Measurements from ENCODE around the gene PIP5K1B.

The PIP5K1B gene

DNA sequence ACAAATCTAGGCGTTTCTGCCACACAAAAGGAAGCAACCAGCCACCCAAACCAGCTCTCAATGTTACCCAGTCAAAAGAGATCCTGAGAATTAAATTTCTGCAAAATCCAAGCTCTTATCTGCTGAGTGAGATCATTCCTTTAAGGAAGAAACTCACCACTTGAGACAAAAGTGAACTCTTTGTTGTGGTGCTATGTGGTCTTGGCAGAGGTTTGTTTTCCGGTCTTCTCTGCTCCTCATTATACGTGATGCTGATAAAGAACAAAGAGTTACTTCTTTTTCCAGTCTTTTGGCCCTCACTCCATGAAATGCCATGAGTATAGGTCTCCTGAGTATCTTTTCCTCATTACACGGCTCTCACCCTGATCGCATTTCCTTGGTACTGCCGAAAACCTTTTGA, 226.8 kb downstream of the PIP5K1B start:
- DNase-seq = no peak

DNA sequence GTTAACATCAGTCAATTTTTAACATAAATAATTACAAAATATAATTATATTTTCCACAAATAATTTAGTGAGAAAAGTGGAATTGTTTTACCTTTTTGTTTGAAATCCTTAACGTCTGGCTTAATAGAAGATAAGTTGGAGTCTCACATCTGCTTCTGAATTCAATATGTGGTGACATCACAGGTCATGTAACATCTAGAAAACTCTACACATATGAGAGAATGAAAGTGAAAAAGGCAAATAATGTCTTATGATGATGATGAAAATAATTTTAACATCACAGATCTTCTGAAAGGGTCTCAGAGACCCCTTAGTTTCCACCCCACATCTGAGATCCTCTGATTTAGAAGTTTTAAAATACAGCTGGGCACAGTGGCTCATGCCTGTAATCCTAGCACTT, 227.4 kb downstream of the PIP5K1B start:
- DNase-seq = no peak

DNA sequence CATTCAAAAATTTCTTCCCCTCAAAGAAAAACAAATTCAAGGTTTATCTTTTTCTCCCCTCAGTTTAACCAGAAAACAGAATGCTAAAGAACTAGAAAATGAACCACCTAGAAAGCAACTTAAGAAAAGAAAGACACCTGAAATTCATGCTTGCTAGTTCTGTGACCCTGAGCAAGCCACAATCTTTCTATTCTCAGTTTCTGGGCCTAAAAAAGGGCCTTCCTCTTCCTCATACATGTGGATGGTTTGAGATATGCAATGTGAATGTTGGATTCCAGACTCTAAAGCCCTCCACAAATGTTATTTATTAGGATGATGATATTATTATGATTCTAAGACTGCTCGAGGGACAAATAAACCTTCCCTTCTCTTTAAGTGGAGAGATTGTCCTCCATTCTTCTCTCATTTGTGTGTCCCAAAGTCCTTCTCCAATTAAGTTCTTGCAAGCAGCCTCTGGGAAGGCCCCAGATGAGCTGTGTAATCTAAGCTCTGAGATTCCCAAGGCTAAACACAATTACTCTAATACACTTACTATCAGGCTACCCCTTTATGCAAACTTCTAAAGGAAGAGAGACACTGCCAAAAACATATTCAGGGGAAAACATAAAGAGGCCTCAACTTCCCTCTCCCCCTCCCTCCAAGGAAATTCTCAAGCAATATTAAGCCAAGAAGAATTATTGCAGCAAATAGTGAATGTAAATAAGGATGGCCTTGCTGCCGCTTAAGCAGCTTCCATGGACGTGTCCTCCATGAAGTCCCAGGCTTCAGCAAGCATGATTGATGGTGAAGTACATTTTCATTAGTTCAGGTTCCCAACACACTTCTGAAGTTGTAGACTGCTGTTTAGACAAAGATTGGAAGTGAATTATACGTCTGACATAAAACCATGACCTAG, 228.6 kb downstream of the PIP5K1B start:
- DNase-seq = no peak

DNA sequence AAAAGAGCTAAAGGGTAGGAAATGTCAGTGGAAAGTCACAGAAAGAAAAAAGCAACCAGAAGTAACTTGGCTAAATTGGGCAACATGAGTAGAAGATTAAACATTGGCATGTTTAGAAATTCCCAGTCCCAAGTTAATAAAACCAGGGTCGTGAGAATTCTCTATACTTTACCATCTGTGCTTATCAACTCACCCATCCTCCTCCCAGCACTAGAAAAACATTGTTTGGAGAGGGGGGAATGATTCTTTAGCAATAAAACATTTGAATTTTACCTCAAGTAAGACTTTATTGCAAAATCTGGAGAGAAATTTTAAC, 229.2 kb downstream of the PIP5K1B start:
- no peak for DNase-seq

DNA sequence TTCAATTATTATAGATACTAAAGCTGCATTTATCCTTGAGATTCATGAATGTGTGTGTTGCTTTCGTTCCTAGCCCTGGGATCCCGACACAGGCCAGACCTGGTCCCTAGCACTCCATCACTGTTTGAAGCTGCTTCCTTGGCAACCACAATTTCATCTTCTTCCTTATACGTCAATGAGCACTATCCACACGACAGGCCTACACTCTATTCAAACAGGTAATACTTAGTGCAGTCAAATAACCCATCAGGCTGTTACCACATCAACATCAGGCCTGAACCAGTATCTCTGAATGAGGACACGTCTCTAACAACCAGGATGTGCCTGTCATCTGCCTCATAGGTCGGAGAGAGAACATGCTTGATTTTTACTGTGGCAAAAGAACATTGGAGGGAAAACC, 235.5 kb downstream of the PIP5K1B start:
- DNase-seq = no peak

DNA sequence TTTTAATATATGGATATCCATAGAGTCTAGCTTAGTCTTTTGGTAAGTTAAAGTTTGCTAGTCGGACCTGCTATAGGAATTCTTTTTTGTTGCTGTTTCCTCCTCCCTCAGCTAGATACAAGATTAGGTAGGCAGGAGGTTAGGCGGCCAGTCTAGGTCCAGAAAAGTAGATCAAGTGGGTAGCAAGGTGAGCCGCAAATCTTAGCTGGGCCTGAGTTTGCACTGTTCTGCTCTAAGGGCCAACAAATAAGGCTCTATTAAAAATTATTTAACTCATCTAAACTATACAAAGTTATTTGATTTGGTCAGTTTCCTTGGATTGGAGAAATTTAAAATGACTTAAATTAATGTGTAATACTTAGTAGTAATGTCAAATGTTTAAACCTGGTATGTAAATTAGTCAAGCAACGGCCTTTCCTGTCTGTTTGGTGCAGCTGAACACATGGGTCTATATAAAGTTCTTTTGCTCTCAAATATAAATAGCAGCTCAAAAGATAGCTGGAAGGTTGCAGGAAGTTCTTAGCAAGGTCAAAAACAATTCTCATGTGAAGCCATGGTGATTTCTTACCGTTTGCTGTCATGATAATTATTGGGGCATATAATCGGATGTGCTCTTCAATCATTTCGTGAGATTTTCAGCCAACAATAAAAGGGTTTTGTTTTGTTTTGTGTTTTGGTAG, 236.9 kb downstream of the PIP5K1B start:
- no peak for DNase-seq

DNA sequence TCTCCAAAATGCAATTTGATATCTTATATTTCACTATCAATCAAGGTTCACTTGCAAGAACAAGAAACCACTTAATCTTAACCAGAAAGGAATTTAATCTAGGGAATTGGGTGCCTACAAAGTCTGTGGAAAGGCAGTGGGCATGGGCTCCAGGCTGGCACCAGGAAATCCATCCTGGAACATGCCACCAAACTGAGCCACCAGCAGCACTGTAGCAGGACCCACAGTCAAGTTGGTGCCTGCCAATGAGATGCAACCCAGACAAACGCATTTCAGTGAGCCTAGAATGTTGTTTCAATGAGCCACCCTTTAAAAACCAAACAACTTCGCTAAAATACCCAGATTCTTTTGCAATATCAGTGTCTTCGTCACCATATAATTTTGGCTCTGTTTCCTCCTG, 237.8 kb downstream of the PIP5K1B start:
- DNase-seq = no peak

DNA sequence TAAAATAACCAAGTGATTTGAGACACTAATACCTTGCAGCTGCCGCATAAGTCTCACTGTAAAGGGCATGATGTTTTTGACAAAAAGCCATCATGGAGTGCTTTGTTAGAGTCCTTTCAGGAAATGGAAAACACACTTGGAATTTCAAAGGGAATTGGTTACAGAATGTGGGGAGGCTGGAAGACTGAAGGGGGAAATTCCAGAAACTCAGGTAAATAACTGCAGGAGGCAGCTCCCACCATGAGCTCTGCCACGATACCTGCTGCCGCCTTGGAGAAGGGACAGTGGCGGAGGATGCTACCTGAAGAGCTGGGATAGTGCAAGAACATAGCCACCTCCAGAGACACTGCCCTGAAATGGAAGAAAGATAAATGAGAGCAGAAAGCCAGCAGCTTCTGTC, 242.0 kb downstream of the PIP5K1B start:
- DNase-seq = no peak

DNA sequence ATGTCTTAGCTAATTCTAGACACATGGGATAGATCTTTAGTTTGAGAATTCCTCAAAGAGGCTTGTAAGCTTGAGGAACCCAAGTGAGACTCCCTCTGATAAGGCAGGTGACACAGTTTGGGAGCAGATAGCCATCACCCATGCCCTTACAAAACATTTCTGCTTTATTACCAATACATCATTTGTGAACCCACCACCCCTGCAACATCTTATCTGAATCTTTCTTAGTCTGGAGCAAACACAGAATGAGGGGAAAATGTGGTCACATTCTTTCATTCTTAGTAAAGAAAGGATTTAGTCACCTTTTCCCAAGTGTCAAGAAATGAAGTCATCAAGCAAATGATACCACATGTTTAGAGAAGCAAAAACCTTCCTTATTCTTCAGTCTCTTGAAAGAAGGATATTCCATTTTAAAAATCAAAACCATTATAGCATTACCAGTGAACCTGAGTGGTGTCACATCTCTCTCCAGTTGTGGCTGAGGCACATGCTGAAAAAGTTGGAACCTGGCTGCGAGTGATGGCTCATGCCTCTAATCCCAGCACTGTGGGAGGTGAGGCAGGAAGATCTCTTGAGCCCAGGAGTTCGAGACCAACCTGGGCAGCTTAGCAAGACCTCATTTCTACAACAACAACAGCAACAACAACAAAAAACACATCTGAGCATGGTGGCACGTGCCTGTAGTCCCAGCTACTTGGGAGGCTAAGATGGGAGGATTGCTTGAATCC, 243.0 kb downstream of the PIP5K1B start:
- no peak for DNase-seq

DNA sequence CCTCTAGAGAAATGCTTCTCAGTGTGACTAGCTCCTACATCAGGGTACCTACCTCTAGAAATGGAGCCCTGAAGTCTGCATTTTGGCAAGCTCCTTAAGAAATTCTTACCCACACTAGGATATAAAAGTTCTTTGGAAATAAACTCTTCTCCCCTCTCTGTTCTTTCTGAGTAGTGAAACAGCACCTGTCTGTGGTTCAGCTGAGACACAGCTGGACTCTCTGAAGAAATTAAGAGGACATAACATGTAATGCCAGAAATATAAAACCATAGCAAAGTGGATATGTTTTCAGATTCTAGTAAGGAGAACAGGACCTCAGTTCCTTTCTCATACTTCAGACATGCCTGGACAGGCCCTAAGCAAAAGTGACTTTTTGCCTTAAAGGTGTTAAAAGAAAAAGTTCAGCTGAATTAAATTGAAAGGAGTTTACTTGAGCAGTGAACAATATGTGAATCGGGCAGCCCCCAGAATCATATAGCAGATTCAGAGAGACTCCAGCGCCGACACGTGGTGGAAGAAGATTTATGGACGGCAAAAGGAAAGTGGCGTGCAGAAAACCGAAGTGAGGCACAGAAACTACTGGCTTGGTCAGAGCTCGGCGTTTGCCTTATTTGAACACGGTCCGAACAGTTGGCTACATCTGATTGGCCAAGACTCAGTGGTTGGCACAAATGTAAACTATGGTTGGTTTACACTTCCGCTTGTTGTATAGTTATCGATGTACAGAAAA, 244.4 kb downstream of the PIP5K1B start:
- DNase-seq = no peak

DNA sequence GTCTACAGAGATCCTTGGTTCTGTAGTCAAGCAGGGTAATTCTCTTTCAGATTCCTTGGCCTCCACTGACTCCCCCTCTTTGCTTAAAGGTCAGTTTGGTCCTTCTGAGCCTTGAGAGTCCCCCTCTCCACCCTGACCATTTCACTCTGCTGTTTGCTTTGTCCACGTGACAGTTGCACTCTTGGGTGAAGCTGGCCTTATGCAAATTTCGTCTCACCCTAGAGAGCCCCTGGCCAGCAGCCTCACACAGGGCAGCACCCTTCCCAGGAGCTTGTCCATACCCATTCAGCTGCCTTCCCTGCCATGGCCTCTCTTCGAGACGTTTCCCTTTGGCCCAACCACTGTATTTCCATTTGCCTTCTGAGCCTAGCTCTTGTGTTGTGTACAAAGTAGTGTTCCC, 245.1 kb downstream of the PIP5K1B start:
- no peak for DNase-seq

DNA sequence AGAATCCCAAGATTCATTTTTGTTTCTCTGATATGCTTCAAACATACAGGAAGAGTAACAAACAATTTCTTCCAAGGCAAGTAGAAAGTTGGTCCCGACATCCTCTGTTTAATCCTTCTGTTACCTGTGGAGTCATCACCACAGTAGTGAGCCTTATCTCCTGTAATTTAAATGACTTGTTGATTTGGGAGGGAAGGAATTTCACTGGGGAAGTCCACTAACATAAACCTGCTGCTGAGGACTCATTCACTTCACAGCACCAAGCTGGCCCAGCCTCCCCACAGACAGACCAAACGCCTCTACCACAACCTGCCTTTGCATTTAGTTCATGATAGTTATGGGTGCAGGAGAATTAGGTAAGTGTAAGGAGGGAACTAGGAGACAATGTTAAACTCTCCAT, 245.6 kb downstream of the PIP5K1B start:
- DNase-seq = no peak

DNA sequence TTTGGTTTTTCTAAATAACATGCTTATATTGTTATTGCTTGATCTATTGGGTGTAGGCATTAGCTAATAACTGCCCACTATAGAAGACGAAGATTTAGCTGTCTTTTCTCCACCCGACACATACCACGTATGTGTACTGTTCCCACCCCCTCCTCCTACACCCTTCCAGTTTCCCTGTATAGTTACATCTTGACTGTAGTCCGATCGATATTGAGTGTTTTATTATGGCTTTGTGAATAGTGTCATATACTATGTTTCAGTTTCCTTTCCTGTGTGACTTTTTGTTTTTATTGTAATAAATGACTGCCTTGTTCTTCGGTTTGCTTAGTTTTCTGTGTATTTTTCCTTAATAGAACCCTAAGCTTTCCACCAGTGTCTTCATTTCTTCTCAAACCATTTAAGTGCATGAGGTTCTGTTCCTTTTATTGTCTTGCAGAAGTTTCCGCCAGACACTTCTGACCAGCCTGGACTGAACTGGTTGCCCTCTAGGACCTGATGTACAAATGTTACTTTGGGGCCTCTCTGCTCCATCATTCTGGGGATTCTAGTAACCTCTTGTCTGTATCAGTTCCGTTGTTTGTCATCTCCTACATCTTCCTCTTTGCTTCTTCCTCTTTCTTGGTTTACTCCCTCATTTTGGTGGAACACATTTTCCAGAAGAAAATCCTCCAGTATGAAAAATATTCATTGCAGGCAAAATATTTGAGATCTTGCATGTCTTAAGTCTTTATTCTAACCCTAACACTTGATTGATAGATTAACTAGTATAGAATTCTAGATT, 247.0 kb downstream of the PIP5K1B start:
- no peak for DNase-seq

DNA sequence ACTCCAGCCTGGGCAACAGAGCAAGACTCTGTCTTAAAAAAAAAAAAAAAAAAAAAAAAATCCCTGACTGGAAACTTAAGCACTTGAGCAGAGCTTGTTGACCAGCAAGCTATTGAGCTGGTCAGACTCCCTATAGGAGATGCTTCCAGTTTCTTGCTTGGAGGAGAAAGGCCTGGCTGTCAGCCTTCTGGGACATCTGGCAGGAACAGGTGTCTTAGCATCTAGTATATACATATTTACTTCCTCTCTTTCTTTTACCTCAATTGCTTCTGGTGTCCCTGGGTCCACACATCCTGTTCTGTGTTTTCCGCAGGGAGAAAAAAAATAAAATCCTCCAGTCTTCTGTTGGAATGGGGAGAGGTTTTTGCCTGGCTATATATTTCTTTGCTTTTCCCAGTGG, 248.7 kb downstream of the PIP5K1B start:
- DNase-seq = no peak

DNA sequence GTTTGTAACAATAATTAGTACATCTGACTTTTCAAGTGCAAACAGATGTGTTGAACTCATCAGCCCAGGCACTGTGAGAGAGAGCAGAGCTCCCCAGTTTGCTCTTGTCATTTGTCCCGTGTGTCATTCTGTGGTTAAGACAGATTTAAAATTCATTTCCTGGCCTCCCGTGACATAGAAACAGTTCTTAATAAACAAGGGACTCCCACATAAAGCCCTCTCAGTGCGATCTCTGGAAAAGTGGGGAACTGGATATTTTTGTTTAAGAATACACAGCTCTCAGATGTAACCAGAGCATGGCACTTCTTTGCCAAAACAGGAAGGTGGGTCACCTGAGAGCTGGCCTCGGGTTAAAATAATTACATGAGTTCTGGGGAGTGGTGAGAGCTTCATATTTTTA, 250.3 kb downstream of the PIP5K1B start:
- DNase-seq = no peak

DNA sequence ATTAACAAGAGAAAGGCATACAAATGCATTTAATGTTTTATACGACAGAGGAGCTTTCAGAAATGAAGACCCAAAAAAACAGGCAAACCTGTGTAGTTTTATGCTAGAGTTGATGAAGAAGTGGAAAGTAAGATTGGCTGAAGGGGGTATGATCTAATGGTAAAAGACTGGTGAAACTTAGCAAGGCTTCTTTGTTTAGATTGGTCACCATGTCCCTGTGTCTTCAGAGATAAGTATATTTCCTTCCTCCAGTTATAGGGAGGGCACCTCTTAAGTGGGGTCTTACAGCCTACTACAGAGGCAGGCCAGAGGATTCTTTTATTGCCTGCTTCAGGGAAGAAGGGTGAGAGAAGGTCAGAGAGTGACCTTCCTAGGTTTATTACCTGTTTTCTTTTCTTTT, 252.4 kb downstream of the PIP5K1B start:
- no peak for DNase-seq

DNA sequence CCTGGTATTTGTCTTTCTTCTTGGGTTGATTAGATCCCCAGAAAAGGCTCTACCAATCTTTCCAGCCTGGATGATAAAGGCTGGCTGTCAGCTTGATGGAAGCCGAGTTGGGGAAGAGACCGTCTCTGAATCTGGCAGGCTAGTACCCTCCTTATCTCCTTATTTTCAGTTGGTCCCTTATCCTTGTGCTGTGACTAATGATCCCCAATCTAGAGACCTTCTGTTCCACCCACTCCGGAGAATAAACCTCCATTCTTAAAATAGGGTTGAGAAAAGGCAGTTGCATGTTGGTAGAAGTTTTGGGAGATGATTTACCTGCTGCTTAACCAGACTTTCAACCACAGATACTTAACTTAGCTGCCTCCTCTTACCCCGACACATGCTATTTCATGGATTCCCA, 256.5 kb downstream of the PIP5K1B start:
- no peak for DNase-seq

DNA sequence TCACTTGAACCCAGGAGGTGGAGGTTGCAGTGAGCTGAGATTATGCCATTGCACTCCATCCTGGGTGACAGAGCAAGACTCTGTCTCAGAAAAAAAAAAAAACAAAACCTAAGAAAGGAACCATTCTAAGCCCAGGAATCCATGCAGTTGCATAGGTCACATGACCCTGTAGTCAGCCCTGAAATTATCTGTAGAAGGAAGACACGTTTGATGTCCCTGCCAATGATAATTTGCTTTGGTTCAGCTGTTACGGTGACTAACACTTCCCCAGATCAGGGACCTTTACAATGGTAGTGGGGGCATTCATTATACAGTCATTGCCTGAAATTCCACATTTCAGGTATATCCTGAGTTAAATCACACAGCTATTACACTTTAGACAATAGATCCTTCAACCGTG, 258.4 kb downstream of the PIP5K1B start:
- DNase-seq = no peak

DNA sequence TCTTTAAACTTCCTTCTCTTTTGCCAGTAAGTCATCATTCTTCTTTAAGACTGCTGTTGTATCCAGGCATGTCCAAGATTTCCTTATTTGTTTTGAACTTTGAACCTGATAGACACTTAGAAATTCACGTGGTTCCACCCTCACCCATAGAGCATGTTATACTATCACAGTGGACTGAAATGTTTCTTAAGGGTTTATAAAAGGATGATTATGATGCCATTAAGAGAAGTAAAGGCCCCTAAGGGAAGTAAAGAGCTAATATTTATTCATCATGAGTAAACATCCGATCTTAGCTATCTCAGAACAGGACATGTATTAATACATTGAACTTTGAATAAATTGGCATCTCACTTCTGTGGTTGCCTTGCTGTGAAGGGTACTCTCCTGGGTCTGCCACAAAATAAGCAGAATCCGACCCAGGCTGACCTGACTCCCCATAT, 259.1 kb downstream of the PIP5K1B start:
- no peak for DNase-seq

DNA sequence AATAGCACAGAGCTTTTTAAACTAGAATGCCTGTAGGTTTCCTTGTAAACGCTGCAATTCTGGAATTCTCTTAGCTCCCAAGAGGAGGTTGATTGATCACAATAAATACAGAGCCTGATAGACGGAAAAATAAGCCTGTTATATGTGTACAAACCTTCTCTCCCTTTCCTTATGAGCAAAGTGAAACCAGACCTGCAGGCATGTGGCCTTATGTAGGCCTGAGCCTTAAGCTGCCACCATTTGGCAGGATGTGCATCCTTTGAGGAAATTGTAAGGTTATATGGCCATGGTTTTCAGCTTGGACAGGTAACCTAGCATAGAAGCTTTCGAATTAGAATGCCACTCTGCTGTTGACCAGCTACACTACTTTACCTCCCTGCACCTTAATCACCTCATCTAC, 259.7 kb downstream of the PIP5K1B start:
- no peak for DNase-seq

DNA sequence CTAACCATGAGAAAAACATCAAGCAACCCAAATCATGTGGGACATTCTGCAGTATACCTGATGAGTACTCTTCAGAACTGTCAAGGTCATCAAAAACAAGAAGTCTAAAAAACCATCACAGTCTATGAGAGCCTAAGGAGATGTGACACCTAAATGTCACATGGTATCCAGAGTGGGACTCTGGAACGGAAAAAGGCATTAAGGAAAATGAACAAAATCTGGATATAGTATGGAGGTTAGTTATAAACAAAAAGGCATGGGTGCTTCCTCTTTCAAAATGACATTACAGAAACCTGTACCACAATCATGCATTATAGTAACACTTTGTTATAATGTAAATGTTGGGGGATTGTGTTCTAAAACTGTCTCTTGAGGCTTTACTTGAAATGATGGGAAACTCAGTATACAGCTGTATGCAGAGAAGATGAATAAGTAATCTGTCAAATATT, 261.5 kb downstream of the PIP5K1B start:
- no peak for DNase-seq

DNA sequence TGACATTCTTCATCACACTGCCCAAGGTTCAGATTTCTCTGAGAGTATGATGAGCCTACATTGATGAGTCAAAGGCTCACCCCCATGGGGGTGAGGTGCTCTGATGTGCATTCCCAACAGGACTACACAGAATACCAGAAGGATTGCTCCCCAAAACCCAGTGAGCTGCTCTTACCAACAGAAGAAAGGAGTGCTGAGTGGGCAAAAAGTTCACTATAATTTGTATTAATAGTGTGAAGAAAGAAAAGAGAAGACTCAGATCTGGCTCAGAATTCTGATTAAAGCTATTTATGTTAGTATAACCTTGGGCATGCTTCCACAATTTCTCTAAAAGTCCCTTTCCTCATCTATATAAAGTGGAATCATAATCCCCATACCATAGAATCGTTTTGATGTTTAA, 262.8 kb downstream of the PIP5K1B start:
- DNase-seq = no peak

Data from NCI-H345 (cell line).